ENCODE data around the gene WIPF3. TPM values are rescaled to one million over a fixed set of nuclear protein-coding genes. Genes with fewer than 3 reads are reported as not detected.

WIPF3 gene
- total RNA-seq, 1 experiment from 2014 or later, result 11.6 TPM

GRCh38 chr7:29893351-29893965, 87.2 kb downstream of the WIPF3 start:
- H2AFZ ChIP-seq (ENCODE audit: low read length), result no peak overlapping the region
- Mint-ChIP-seq H3K27ac (no peak overlapping the region), H3K4me1 (no peaks in the 10 kb centered on the region), H3K4me3 (no peak overlapping the region), H3K36me3 (ENCODE audit: insufficient read depth in 1 of 3, low read depth in 3 of 3) (peaks cover 21 to 47% (median 32%) of the 10 kb centered on the region in 3 experiments), H3K27me3 (ENCODE audit: low read depth) (no peaks in the 10 kb centered on the region), H3K9me3 (peaks cover 8 to 13% of the 10 kb centered on the region in 2 experiments)
- H2BK120ac ChIP-seq (ENCODE audit: low read depth, low read length, poor library complexity, severe bottlenecking), result no peak overlapping the region
- no peak overlapping the region for H3K18ac ChIP-seq (ENCODE audit: insufficient read length, low read depth, low read length)
- H3K4me1 ChIP-seq (ENCODE audit: insufficient read depth, low read length), result no peaks in the 10 kb centered on the region
- H4K5ac ChIP-seq (ENCODE audit: insufficient read length, low read depth, low read length), result no peak overlapping the region
- no peak overlapping the region for H3K4ac ChIP-seq (ENCODE audit: low read depth, low read length)
- H3K9ac ChIP-seq (ENCODE audit: extremely low read depth, insufficient read length, low read length), result no peak overlapping the region
- no peak overlapping the region for H3T11ph ChIP-seq (ENCODE audit: low read length)
- no CpG with 5 or more reads among the region's 6 CpGs for WGBS (ENCODE audit: extremely low coverage, insufficient read length, low lambda C conversion rate)
- H3K56ac ChIP-seq (ENCODE audit: insufficient read length, low read depth, low read length), result no peak overlapping the region
- H3K9me3 ChIP-seq (ENCODE audit: control insufficient read depth, low read depth, low read length), result no peaks in the 10 kb centered on the region
- no peak overlapping the region for H3K23ac ChIP-seq (ENCODE audit: insufficient read length, low read depth, low read length)
- H2BK5ac ChIP-seq (ENCODE audit: insufficient read length, low read length), result no peak overlapping the region
- H2BK15ac ChIP-seq (ENCODE audit: low read depth, low read length), result no peak overlapping the region
- H3K79me2 ChIP-seq (ENCODE audit: insufficient read depth, low read length), result no peaks in the 10 kb centered on the region
- no peak overlapping the region for H2BK12ac ChIP-seq (ENCODE audit: insufficient read length, low read depth, low read length)
- H2BK20ac ChIP-seq (ENCODE audit: low read depth, low read length, poor library complexity, severe bottlenecking), result no peak overlapping the region
- TF ChIP-seq CTCF (conservative IDR thresholded peaks at IDR 0.05), result no peak
- no peak overlapping the region for H3K27ac ChIP-seq (ENCODE audit: insufficient read length, low read depth, low read length)
- no peak overlapping the region for H4K91ac ChIP-seq (ENCODE audit: insufficient read length, low read depth, low read length)
- H3K27me3 ChIP-seq (ENCODE audit: insufficient read depth, low read length), result no peaks in the 10 kb centered on the region
- H4K8ac ChIP-seq (replicated peaks; ENCODE audit: insufficient read length, low read depth, low read length), result no peak overlapping the region
- no peak overlapping the region for H3K4me2 ChIP-seq (ENCODE audit: insufficient read depth, insufficient read length, low read length)
- no peak overlapping the region for H2AK5ac ChIP-seq (ENCODE audit: insufficient read length, low read length)
- H3K14ac ChIP-seq (ENCODE audit: insufficient read depth, low read length), result no peak overlapping the region
- H3K79me1 ChIP-seq (ENCODE audit: insufficient read depth, low read depth, low read length, poor library complexity, severe bottlenecking), result no peaks in the 10 kb centered on the region
- no peaks in the 10 kb centered on the region for H4K20me1 ChIP-seq (ENCODE audit: control insufficient read depth, insufficient read depth, insufficient read length)
- no peak for DNase-seq
- no peaks in the 10 kb centered on the region for H3K23me2 ChIP-seq (ENCODE audit: insufficient read length, low read depth, low read length, poor library complexity, severe bottlenecking)

All from H9 (cell line).